ENCODE measurements around the gene MBNL1.

GRCh38 chr3:152352554-152352953 is 83.8 kb downstream of the MBNL1 start:
- no peak for TF ChIP-seq CTCF (IDR thresholded peaks at IDR 0.05)
- no peak for TF ChIP-seq POLR2A (IDR thresholded peaks at IDR 0.05)

Measured in testis (tissue), 2 donors.